Amygdala (tissue), 56 donors: ENCODE data around the gene VPS39.
"Not testable (repeated sequence)": the region's sequence is repeated elsewhere in the genome, so short reads cannot be mapped to it uniquely, and the experiment has no call there.

Experiments
- DNase-seq, 56 donors: peaks; one replicate each; lab custom pipeline; 2025; lab: John Stamatoyannopoulos, UW

The VPS39 gene

GRCh38 chr15:42207674-42208579 is at the start of gene VPS39:
Gene VPS39 (minus strand): TSS chr15:42208304. CDS start chr15:42208153, 151 bp downstream.
- peak; percentile 24 to 89 (median 77) for DNase-seq

GRCh38 chr15:42253300-42253699 is 45.2 kb upstream of the VPS39 start:
- DNase-seq = no peak

- DNase-seq = no peak
These were observed 32.7 kb upstream of the VPS39 start for GRCh38 chr15:42240823-42241222.

GRCh38 chr15:42239528-42240182 is 31.6 kb upstream of the VPS39 start:
- no peak for DNase-seq

GRCh38 chr15:42233107-42233506 is 25.0 kb upstream of the VPS39 start:
- DNase-seq = no peak

GRCh38 chr15:42232606-42233005 is 24.5 kb upstream of the VPS39 start:
- no peak for DNase-seq

- no peak for DNase-seq
These were observed 23.0 kb upstream of the VPS39 start for GRCh38 chr15:42231088-42231487.

- not testable (repeated sequence) for DNase-seq
These were observed 20.9 kb upstream of the VPS39 start for GRCh38 chr15:42228981-42229380.

- DNase-seq = no peak
These were observed 19.9 kb upstream of the VPS39 start for GRCh38 chr15:42228036-42228435.

GRCh38 chr15:42226648-42227047 is 18.5 kb upstream of the VPS39 start:
- DNase-seq = peak in 32 of 56 donors; percentile 0 to 72 (median 15)

GRCh38 chr15:42220216-42220615 is 12.1 kb upstream of the VPS39 start:
- no peak for DNase-seq

GRCh38 chr15:42218953-42219592 is 11.0 kb upstream of the VPS39 start:
- no peak for DNase-seq

- no peak for DNase-seq
These were observed 9.5 kb upstream of the VPS39 start for GRCh38 chr15:42217568-42217967.

- no peak for DNase-seq
These were observed 8.1 kb upstream of the VPS39 start for GRCh38 chr15:42215913-42216829.

GRCh38 chr15:42214600-42214999 is 6.5 kb upstream of the VPS39 start:
- no peak for DNase-seq

- no peak for DNase-seq
These were observed 5.4 kb upstream of the VPS39 start for GRCh38 chr15:42213511-42213910.

GRCh38 chr15:42210696-42211095 is 2.6 kb upstream of the VPS39 start:
- no peak for DNase-seq

GRCh38 chr15:42206406-42206805 is 1.7 kb downstream of the VPS39 start:
- DNase-seq = no peak

GRCh38 chr15:42203891-42204290 is 4.2 kb downstream of the VPS39 start:
- no peak for DNase-seq

GRCh38 chr15:42202653-42203052 is 5.5 kb downstream of the VPS39 start:
- no peak for DNase-seq
